Sigmoid colon (tissue), 4 donors: ENCODE measurements around the gene TRIM63.

Experiments
- CTCF ChIP-seq, 4 experiments: fragments of 450-650 bp in 3 of 4; fragments of 200-600 bp in 1 of 4; IDR thresholded peaks; one replicate each; pipeline ENCODE4 v1.5.1; 2016 to 2019; ENCODE audit warnings: antibody characterized with exemption in 4 of 4, mild to moderate bottlenecking in 3 of 4, moderate library complexity in 2 of 4
- EP300 ChIP-seq, 4 donors: sonication (generic); formaldehyde crosslinking; IDR thresholded peaks; one replicate each; pipeline ENCODE4 v1.6.1; 2017; ENCODE audit warnings: antibody characterized with exemption in 4 of 4
- POLR2A ChIP-seq, 2 donors: fragments of 450-650 bp; IDR thresholded peaks; one replicate each; pipeline ENCODE4 v1.6.1; 2016; ENCODE audit warnings: antibody characterized with exemption in 2 of 2, mild to moderate bottlenecking in 2 of 2, moderate library complexity in 2 of 2
- POLR2AphosphoS5 ChIP-seq, 4 donors: sonication (generic); formaldehyde crosslinking; IDR thresholded peaks; one replicate each; pipeline ENCODE4 v1.6.1; 2017; ENCODE audit warnings: antibody characterized with exemption in 4 of 4

- TF ChIP-seq POLR2AphosphoS5 (IDR thresholded peaks at IDR 0.05) (no peak), CTCF (IDR thresholded peaks at IDR 0.05) (no peak), EP300 (IDR thresholded peaks at IDR 0.05) (no peak), POLR2A (IDR thresholded peaks at IDR 0.05) (no peak)
These were observed 64.2 kb downstream of the TRIM63 start for GRCh38 chr1:26003262-26003661.
